IPS-15b (cell line): ENCODE results near the gene SLC2A1.

ENCODE experiments used
- H3K27me3 ChIP-seq: one replicate; pipeline ENCODE4 v1.6.1; 2013; ENCODE audit warnings: low read length; ENCODE audit not compliant: control insufficient read depth, insufficient read depth
- H3K36me3 ChIP-seq: one replicate; pipeline ENCODE4 v1.6.1; 2013; ENCODE audit warnings: low read length; ENCODE audit not compliant: control insufficient read depth, insufficient read depth
- H3K4me1 ChIP-seq: one replicate; pipeline ENCODE4 v1.6.1; 2013; ENCODE audit warnings: mild to moderate bottlenecking, low read length; ENCODE audit not compliant: control insufficient read depth, insufficient read depth
- H3K4me3 ChIP-seq: one replicate; pipeline ENCODE4 v1.5.1; 2013; ENCODE audit warnings: low read depth, low read length
- H3K9ac ChIP-seq: one replicate; pipeline ENCODE4 v1.6.1; 2013; ENCODE audit warnings: low read depth, mild to moderate bottlenecking, low read length
- H3K9me3 ChIP-seq: one replicate; pipeline ENCODE4 v1.6.1; 2013; ENCODE audit warnings: mild to moderate bottlenecking, low read length; ENCODE audit not compliant: control insufficient read depth, insufficient read depth

The SLC2A1 gene

DNA sequence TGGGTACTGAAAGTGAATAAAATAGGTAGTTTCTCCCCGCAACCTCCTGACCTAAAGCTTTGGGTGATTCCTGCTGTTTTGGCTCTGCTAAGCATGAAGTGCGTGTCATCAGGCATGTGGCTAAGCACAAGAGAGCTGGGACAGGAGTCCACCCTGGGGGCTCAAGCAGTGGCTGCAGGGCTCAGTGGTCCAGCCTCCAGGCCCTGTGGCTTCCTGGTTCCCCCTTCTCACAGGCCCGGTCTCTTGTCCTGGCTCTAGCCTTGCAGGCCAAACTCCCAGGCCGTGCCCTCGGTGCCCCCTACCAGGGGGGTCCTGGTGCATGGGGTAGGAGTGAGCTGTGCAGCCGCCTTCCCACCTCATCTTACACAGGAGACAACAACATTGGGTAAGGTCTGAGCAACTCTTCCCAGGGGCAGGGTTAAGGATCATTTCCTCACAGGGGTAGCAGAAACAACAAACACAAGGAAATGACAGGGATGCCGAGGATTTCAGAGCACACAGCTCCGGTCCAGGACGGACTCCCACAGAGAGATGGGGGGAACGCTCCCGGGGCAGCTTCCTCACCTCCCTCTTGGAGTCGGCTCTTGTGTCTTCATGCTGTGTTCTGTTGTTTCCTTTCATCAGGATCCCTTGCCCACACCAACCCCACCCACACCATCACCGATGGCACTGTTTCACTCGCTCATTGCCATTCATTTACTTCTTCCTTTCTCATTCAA lies 19.8 kb upstream of the SLC2A1 start:
- Histone ChIP-seq H3K9ac (no peak overlapping the region), H3K27me3 (no peaks in the 10 kb centered on the region), H3K4me1 (no peaks in the 10 kb centered on the region), H3K4me3 (no peak overlapping the region), H3K9me3 (no peaks in the 10 kb centered on the region), H3K36me3 (peaks cover 22% of the 10 kb centered on the region)

GRCh38 chr1:42977653-42978052 lies 19.0 kb upstream of the SLC2A1 start:
- H3K9ac ChIP-seq: no peak overlapping the region
- H3K4me3 ChIP-seq: no peak overlapping the region
- H3K36me3 ChIP-seq: peaks cover 22% of the 10 kb centered on the region
- H3K27me3 ChIP-seq: no peaks in the 10 kb centered on the region
- no peaks in the 10 kb centered on the region for H3K4me1 ChIP-seq
- H3K9me3 ChIP-seq: no peaks in the 10 kb centered on the region

DNA sequence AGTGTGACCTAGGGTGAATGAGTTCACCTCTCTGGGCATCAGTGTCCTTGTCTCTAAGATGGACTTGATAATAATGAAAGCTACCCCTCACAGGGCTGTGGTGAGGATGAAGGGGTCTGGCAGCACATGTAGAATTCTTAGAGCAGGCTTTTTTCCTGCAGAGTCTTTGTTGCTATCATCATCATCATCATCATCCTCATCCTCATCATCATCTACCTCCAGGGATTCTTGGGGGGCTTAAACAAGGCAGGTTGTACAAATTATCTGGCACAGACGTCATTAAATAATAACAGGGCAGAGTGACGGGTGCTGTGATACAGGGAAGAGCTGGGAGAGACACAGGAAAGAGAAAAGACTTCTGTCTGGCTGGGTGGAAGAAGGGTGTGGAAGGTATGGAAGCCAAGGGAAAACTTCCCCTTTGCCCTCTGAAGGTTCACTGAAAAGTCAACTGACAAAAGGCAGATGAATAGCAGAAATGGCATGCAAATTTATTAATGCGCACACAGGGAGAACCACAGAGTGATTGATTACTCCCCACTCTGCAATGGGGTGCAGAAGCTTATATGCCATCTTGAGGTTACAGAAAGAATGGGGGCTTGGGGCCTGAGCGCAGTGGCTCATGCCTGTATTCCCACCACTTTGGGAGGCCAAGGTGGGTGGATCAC lies 17.0 kb upstream of the SLC2A1 start:
- no peaks in the 10 kb centered on the region for H3K4me1 ChIP-seq
- H3K9me3 ChIP-seq: no peaks in the 10 kb centered on the region
- peaks cover 22% of the 10 kb centered on the region for H3K36me3 ChIP-seq
- no peak overlapping the region for H3K4me3 ChIP-seq
- H3K9ac ChIP-seq: no peak overlapping the region
- H3K27me3 ChIP-seq: no peaks in the 10 kb centered on the region

DNA sequence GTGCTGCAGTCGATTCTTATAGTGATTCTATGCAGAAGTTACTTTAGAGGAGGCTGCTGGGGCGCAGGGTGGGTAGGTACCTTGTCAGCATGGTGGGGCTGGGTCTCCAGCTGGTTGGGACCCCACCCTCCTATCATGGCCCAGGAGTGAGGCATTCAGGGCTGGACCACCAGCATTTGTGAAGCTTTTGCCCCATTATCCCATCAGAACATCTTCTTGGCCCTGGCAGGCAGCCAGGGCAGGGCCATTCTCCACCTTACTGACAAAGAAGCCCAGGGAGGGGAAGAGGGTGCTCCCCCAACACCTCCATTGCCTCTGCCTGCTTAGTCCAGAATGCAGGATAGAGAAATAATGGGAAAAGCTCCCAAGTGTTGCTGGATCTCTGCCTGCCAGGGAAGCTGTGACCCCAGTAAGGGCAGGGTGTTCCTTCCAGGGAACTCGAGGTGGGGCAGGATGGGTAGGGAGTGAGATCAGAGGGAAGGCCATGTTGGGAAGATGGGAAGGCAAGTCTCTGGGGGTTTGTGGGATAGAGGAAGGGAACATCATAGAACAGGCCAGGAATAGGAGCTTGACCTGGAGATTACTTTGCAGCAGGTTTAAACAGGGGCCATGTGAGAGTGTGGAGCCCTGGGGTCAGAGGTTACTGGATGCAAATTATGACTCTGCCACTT lies 16.2 kb upstream of the SLC2A1 start:
- no peaks in the 10 kb centered on the region for H3K27me3 ChIP-seq
- H3K9me3 ChIP-seq: no peaks in the 10 kb centered on the region
- no peaks in the 10 kb centered on the region for H3K4me1 ChIP-seq
- no peak overlapping the region for H3K9ac ChIP-seq
- peaks cover 16% of the 10 kb centered on the region for H3K36me3 ChIP-seq
- H3K4me3 ChIP-seq: no peak overlapping the region

GRCh38 chr1:42973799-42974198 lies 15.1 kb upstream of the SLC2A1 start:
- Histone ChIP-seq H3K36me3 (peaks cover 13% of the 10 kb centered on the region), H3K4me3 (no peak overlapping the region), H3K4me1 (no peaks in the 10 kb centered on the region), H3K9me3 (no peaks in the 10 kb centered on the region), H3K9ac (no peak overlapping the region), H3K27me3 (no peaks in the 10 kb centered on the region)

- Histone ChIP-seq H3K4me3 (no peak overlapping the region), H3K36me3 (peaks cover 9% of the 10 kb centered on the region), H3K9ac (no peak overlapping the region), H3K27me3 (no peaks in the 10 kb centered on the region), H3K4me1 (no peaks in the 10 kb centered on the region), H3K9me3 (no peaks in the 10 kb centered on the region)
Observed at GRCh38 chr1:42973286-42973685, 14.6 kb upstream of the SLC2A1 start.

DNA sequence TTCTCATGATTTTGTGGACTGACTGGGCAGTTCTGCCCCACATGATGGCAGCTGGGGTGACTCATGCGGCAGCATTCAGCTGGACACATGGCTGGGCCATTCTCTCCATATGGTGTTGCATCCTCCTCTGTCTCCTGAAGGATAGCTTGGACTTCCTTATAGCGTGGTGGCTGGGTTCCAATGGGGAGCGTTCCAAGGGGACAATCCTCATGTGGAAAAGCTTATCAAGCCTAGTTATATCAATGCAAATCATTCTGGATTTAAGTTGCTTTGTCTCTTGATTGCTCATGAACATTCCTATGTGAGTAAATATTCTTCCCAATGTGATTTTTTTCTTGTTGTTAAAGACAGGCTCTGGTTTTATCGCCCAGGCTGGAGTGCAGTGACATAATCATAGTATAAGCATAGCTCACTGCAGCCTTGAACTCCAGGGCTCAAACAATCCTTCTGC lies 13.2 kb upstream of the SLC2A1 start:
- H3K4me1 ChIP-seq: peaks cover 8% of the 10 kb centered on the region
- no peaks in the 10 kb centered on the region for H3K9me3 ChIP-seq
- H3K9ac ChIP-seq: no peak overlapping the region
- no peaks in the 10 kb centered on the region for H3K27me3 ChIP-seq
- peaks cover 4% of the 10 kb centered on the region for H3K36me3 ChIP-seq
- no peak overlapping the region for H3K4me3 ChIP-seq

- no peak overlapping the region for H3K9ac ChIP-seq
Observed at GRCh38 chr1:42970143-42970542, 11.5 kb upstream of the SLC2A1 start.

GRCh38 chr1:42968654-42969053 lies 10.0 kb upstream of the SLC2A1 start:
- Histone ChIP-seq H3K9me3 (no peaks in the 10 kb centered on the region), H3K27me3 (no peaks in the 10 kb centered on the region), H3K9ac (no peak overlapping the region), H3K4me3 (no peak overlapping the region), H3K36me3 (no peaks in the 10 kb centered on the region), H3K4me1 (peaks cover 9% of the 10 kb centered on the region)

More at GRCh38 chr1:42970143-42970542, 11.5 kb upstream of the SLC2A1 start:
- Histone ChIP-seq H3K9me3 (no peaks in the 10 kb centered on the region), H3K36me3 (peaks cover 2% of the 10 kb centered on the region), H3K27me3 (no peaks in the 10 kb centered on the region), H3K4me1 (peaks cover 9% of the 10 kb centered on the region), H3K4me3 (no peak overlapping the region)

GRCh38 chr1:42966688-42967612 lies 8.3 kb upstream of the SLC2A1 start:
- H3K36me3 ChIP-seq: no peaks in the 10 kb centered on the region
- peaks cover 23% of the 10 kb centered on the region for H3K4me1 ChIP-seq
- no peaks in the 10 kb centered on the region for H3K27me3 ChIP-seq
- no peak overlapping the region for H3K4me3 ChIP-seq
- H3K9me3 ChIP-seq: no peaks in the 10 kb centered on the region
- peak overlapping the region; percentile 47 for H3K9ac ChIP-seq

- Histone ChIP-seq H3K36me3 (no peaks in the 10 kb centered on the region), H3K4me1 (peaks cover 35% of the 10 kb centered on the region), H3K9me3 (no peaks in the 10 kb centered on the region), H3K9ac (no peak overlapping the region), H3K4me3 (no peak overlapping the region), H3K27me3 (no peaks in the 10 kb centered on the region)
Observed at GRCh38 chr1:42965378-42965777, 6.7 kb upstream of the SLC2A1 start.
